Neuronal stem cell (in vitro differentiated cells): ENCODE data around the gene PLCG1.

ENCODE experiments used
- DNase-seq: peaks from one replicate; pipeline ENCODE4 v3.0.0-alpha.2; 2013; ENCODE audit warnings: low spot score
- H2AFZ ChIP-seq: one replicate; pipeline ENCODE4 v1.6.1; 2013; ENCODE audit warnings: mild to moderate bottlenecking, low read length, inconsistent platforms
- H2AK5ac ChIP-seq: 2 replicates; pipeline ENCODE4 v1.6.1; 2013; ENCODE audit warnings: low read depth, mild to moderate bottlenecking, inconsistent platforms, low read length, moderate library complexity, mixed read lengths
- H2BK120ac ChIP-seq: 2 replicates; pipeline ENCODE4 v1.6.1; 2013; ENCODE audit warnings: low read depth, mild to moderate bottlenecking, inconsistent platforms, low read length, moderate library complexity, mixed read lengths
- H2BK12ac ChIP-seq: one replicate; pipeline ENCODE4 v1.6.1; 2013; ENCODE audit warnings: low read length, inconsistent platforms
- H2BK15ac ChIP-seq: 2 replicates; pipeline ENCODE4 v1.6.1; 2013; ENCODE audit warnings: mild to moderate bottlenecking, low read length, inconsistent platforms, mixed read lengths
- H2BK5ac ChIP-seq: one replicate; pipeline ENCODE4 v1.6.1; 2013; ENCODE audit warnings: inconsistent platforms, mild to moderate bottlenecking, low read length, moderate library complexity
- H3K14ac ChIP-seq: one replicate; pipeline ENCODE4 v1.6.1; 2013; ENCODE audit warnings: low read length, inconsistent platforms
- H3K18ac ChIP-seq: 2 replicates; pipeline ENCODE4 v1.6.1; 2013; ENCODE audit warnings: low read length, inconsistent platforms
- H3K23ac ChIP-seq: 2 replicates; pipeline ENCODE4 v1.6.1; 2013; ENCODE audit warnings: low read depth, mild to moderate bottlenecking, mixed read lengths, low read length, inconsistent platforms; ENCODE audit not compliant: poor library complexity
- H3K27ac ChIP-seq: replicated peaks from 3 replicates; pipeline ENCODE4 v1.5.1; 2013; ENCODE audit warnings: low read length, inconsistent platforms
- H3K27me3 ChIP-seq, 3 experiments: 2 replicates each; pipeline ENCODE4 v1.6.1; 2013; ENCODE audit warnings: low read length in 3 of 3, mild to moderate bottlenecking in 2 of 3, inconsistent platforms in 1 of 3, low read depth in 1 of 3, mixed read lengths in 1 of 3, moderate library complexity in 1 of 3; ENCODE audit not compliant: control insufficient read depth in 3 of 3, insufficient read depth in 3 of 3
- H3K36me3 ChIP-seq, 2 donors: replicated peaks in 1 of 2; 2 replicates each; pipeline ENCODE4 v1.6.1; 2013; ENCODE audit warnings: low read length in 2 of 2; ENCODE audit not compliant: control insufficient read depth in 2 of 2, insufficient read depth in 2 of 2
- H3K4ac ChIP-seq: 2 replicates; pipeline ENCODE4 v1.6.1; 2013; ENCODE audit warnings: inconsistent platforms, mild to moderate bottlenecking, low read length, moderate library complexity
- H3K4me1 ChIP-seq, 2 donors: 1 replicate in 1 of 2; 2 replicates in 1 of 2; pipeline ENCODE4 v1.6.1; 2013; ENCODE audit warnings: low read length in 2 of 2, low read depth in 1 of 2; ENCODE audit not compliant: control insufficient read depth in 2 of 2, insufficient read depth in 1 of 2
- H3K4me2 ChIP-seq: one replicate; pipeline ENCODE4 v1.6.1; 2013; ENCODE audit warnings: mild to moderate bottlenecking, low read length, inconsistent platforms; ENCODE audit not compliant: insufficient read depth, poor library complexity, severe bottlenecking
- H3K4me3 ChIP-seq, 2 donors: 2 replicates each; pipeline ENCODE4 v1.5.1; 2013; ENCODE audit warnings: low read length in 2 of 2, mild to moderate bottlenecking in 2 of 2, inconsistent platforms in 1 of 2, moderate library complexity in 1 of 2
- H3K79me1 ChIP-seq: one replicate; pipeline ENCODE4 v1.6.1; 2013; ENCODE audit warnings: low read depth, mild to moderate bottlenecking, inconsistent platforms, low read length, moderate library complexity
- H3K9ac ChIP-seq: one replicate; pipeline ENCODE4 v1.6.1; 2013; ENCODE audit warnings: mild to moderate bottlenecking, low read depth, low read length, inconsistent platforms; ENCODE audit not compliant: poor library complexity
- H3K9me3 ChIP-seq, 2 donors: replicated peaks in 1 of 2; 2 replicates each; pipeline versions ENCODE3 to v1.6.1; 2013; ENCODE audit warnings: low read length in 2 of 2, mild to moderate bottlenecking in 2 of 2, inconsistent platforms in 1 of 2, low read depth in 1 of 2, mixed read lengths in 1 of 2, moderate library complexity in 1 of 2; ENCODE audit not compliant: control insufficient read depth in 2 of 2, insufficient read depth in 1 of 2
- H4K8ac ChIP-seq: one replicate; pipeline ENCODE4 v1.6.1; 2013; ENCODE audit warnings: low read depth, mild to moderate bottlenecking, inconsistent platforms, low read length, moderate library complexity
- H4K91ac ChIP-seq: one replicate; pipeline ENCODE4 v1.6.1; 2013; ENCODE audit warnings: low read length, low read depth, mild to moderate bottlenecking, inconsistent platforms; ENCODE audit not compliant: poor library complexity
- WGBS, 2 donors: extraction: QIAGEN DNeasy Blood & Tissue Kit; methylation state at CpG; one replicate each; pipeline ENCODE4 v1.1.7; 2013; ENCODE audit warnings: missing lambda C conversion rate in 2 of 2, mixed read lengths in 1 of 2; ENCODE audit not compliant: insufficient read length in 2 of 2, insufficient replicate concordance in 1 of 2; ENCODE audit errors: extremely low coverage in 2 of 2; 5-methylcytosine and 5-hydroxymethylcytosine counted together

The PLCG1 gene

GRCh38 chr20:41183831-41184230 lies 46.5 kb downstream of the PLCG1 start:
- Histone ChIP-seq H2BK120ac (no peak overlapping the region), H3K9ac (no peak overlapping the region), H3K4ac (no peak overlapping the region), H3K18ac (no peak overlapping the region), H2AK5ac (no peak overlapping the region), H3K4me1 (peaks cover 1 to 4% of the 10 kb centered on the region in 2 donors), H3K9me3 (peaks cover 0 to 5% of the 10 kb centered on the region in 2 donors), H3K36me3 (peaks cover 0 to 11% of the 10 kb centered on the region in 2 donors), H3K4me2 (no peak overlapping the region), H2AFZ (no peak overlapping the region), H3K79me1 (no peaks in the 10 kb centered on the region), H4K91ac (no peak overlapping the region), H2BK5ac (no peak overlapping the region), H2BK12ac (no peak overlapping the region), H3K27me3 (no peaks in the 10 kb centered on the region), H3K27ac (no peak overlapping the region), H3K4me3 (no peak overlapping the region), H3K14ac (no peak overlapping the region), H2BK15ac (no peak overlapping the region), H3K23ac (no peak overlapping the region), H4K8ac (no peak overlapping the region)
- WGBS, 2 donors = no CpG with 5 or more reads among the region's 2 CpGs
- DNase-seq = no peak

GRCh38 chr20:41185013-41185757 lies 47.8 kb downstream of the PLCG1 start:
- H3K36me3 ChIP-seq = peaks cover 0 to under 1% of the 10 kb centered on the region in 2 donors
- H2AK5ac ChIP-seq = no peak overlapping the region
- H3K4me1 ChIP-seq = no peaks in the 10 kb centered on the region
- WGBS, 2 donors = no CpG with 5 or more reads among the region's 11 CpGs
- DNase-seq = no peak
- H3K23ac ChIP-seq = no peak overlapping the region
- H3K27ac ChIP-seq = no peak overlapping the region
- no peaks in the 10 kb centered on the region for H3K79me1 ChIP-seq
- peak overlapping the region; percentile 27 for H2BK12ac ChIP-seq
- H2BK15ac ChIP-seq = no peak overlapping the region
- H3K4ac ChIP-seq = no peak overlapping the region
- no peak overlapping the region for H2AFZ ChIP-seq
- H2BK120ac ChIP-seq = no peak overlapping the region
- H4K91ac ChIP-seq = no peak overlapping the region
- H3K9ac ChIP-seq = no peak overlapping the region
- no peak overlapping the region for H4K8ac ChIP-seq
- no peaks in the 10 kb centered on the region for H3K27me3 ChIP-seq
- H3K18ac ChIP-seq = peak overlapping the region; percentile 32
- peaks cover 0 to 5% of the 10 kb centered on the region in 2 donors for H3K9me3 ChIP-seq
- no peak overlapping the region for H3K4me2 ChIP-seq
- no peak overlapping the region for H2BK5ac ChIP-seq
- peak overlapping the region; percentile 91 for H3K14ac ChIP-seq
- no peak overlapping the region for H3K4me3 ChIP-seq

GRCh38 chr20:41187668-41188067 lies 50.3 kb downstream of the PLCG1 start:
- no peak overlapping the region for H4K91ac ChIP-seq
- H3K27me3 ChIP-seq = no peaks in the 10 kb centered on the region
- H3K4me3 ChIP-seq = no peak overlapping the region
- DNase-seq = no peak
- no peak overlapping the region for H2BK5ac ChIP-seq
- no peak overlapping the region for H3K18ac ChIP-seq
- H2AK5ac ChIP-seq = no peak overlapping the region
- H3K4me1 ChIP-seq = no peaks in the 10 kb centered on the region
- peaks cover 8 to 10% of the 10 kb centered on the region in 2 donors for H3K9me3 ChIP-seq
- H3K79me1 ChIP-seq = no peaks in the 10 kb centered on the region
- no peak overlapping the region for H2BK12ac ChIP-seq
- no peak overlapping the region for H3K9ac ChIP-seq
- no peak overlapping the region for H3K4me2 ChIP-seq
- no peak overlapping the region for H3K27ac ChIP-seq
- H3K4ac ChIP-seq = no peak overlapping the region
- no peak overlapping the region for H2BK120ac ChIP-seq
- H2BK15ac ChIP-seq = no peak overlapping the region
- no peak overlapping the region for H2AFZ ChIP-seq
- no peak overlapping the region for H3K14ac ChIP-seq
- no peak overlapping the region for H3K23ac ChIP-seq
- H4K8ac ChIP-seq = no peak overlapping the region
- H3K36me3 ChIP-seq = peaks cover 0 to 2% of the 10 kb centered on the region in 2 donors

GRCh38 chr20:41191562-41192500 lies 54.5 kb downstream of the PLCG1 start:
- no peak overlapping the region for H3K23ac ChIP-seq
- WGBS, 2 donors = no CpG with 5 or more reads among the region's 5 CpGs

More at GRCh38 chr20:41191562-41192500, 54.5 kb downstream of the PLCG1 start:
- Histone ChIP-seq H3K79me1 (no peaks in the 10 kb centered on the region), H3K27ac (no peak overlapping the region), H3K4ac (no peak overlapping the region), H2BK15ac (no peak overlapping the region), H3K4me2 (no peak overlapping the region), H4K91ac (no peak overlapping the region), H3K4me3 (peak overlapping the region in 1 of 2 donors; percentile 47), H2BK5ac (peak overlapping the region; percentile 26), H3K18ac (no peak overlapping the region), H2BK120ac (no peak overlapping the region), H2AK5ac (no peak overlapping the region), H2BK12ac (no peak overlapping the region), H3K4me1 (no peaks in the 10 kb centered on the region), H2AFZ (no peak overlapping the region), H3K27me3 (no peaks in the 10 kb centered on the region), H3K9ac (no peak overlapping the region), H3K14ac (no peak overlapping the region), H3K9me3 (peaks cover 8 to 12% of the 10 kb centered on the region in 2 donors), H4K8ac (no peak overlapping the region), H3K36me3 (peaks cover 0 to 2% of the 10 kb centered on the region in 2 donors)
- no peak for DNase-seq
